Putamen (tissue), 1 donor: Measurements from ENCODE around the gene HYAL3.

Source experiments
- DNase-seq: peaks from one replicate; pipeline ENCODE4 v3.0.0-alpha.2; 2016; ENCODE audit warnings: low spot score

The HYAL3 gene, protein sequence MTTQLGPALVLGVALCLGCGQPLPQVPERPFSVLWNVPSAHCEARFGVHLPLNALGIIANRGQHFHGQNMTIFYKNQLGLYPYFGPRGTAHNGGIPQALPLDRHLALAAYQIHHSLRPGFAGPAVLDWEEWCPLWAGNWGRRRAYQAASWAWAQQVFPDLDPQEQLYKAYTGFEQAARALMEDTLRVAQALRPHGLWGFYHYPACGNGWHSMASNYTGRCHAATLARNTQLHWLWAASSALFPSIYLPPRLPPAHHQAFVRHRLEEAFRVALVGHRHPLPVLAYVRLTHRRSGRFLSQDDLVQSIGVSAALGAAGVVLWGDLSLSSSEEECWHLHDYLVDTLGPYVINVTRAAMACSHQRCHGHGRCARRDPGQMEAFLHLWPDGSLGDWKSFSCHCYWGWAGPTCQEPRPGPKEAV

DNA sequence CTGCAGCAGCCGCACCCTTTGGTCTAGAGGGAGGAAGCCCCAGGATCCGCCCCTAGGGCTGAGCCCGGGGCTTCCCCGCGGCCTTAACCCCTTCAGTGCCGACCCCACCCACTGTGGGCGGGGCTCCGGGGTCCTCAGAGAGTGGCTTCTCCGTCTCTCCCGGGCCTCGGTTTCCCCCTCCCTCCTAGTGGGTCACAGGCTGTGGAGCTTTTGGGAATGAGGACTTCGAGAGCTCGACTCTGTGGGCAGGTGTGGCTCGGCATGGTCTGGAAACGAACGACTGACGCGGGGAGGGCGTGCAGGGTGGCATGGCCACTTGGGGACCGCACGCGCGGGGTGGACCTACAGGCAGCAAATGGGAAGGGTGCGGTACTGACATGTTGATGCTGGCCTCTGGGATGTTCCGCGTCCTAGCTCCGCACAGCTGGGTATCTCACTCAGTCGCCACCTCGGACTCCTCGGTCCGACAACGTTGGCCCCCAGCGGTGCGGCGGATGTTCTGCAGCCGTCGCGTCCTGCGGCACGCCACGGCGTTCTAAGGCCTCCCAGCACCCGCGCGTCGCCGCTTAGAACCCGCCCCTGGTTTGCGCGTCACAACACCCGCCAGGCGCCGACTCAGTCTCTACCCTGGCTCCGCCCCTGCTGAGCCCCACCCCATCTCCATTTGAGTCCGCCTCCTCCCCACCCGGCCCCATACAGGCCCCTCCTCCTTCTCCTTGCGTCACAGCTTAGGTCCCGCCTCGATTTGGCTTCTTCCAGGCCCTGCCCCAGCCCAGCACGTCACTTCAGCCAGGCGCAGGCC, at the start of gene HYAL3, which contains the start of gene NAA80:
Gene HYAL3 (minus strand): TSS at position 570 of the 802 bp plus-strand sequence. CDS start 3,803 bp downstream, outside the sequence.
Gene NAA80 (minus strand): TSS at position 570 of the 802 bp plus-strand sequence. CDS start 1,942 bp downstream, outside the sequence.
- peak; percentile 100 for DNase-seq

DNA sequence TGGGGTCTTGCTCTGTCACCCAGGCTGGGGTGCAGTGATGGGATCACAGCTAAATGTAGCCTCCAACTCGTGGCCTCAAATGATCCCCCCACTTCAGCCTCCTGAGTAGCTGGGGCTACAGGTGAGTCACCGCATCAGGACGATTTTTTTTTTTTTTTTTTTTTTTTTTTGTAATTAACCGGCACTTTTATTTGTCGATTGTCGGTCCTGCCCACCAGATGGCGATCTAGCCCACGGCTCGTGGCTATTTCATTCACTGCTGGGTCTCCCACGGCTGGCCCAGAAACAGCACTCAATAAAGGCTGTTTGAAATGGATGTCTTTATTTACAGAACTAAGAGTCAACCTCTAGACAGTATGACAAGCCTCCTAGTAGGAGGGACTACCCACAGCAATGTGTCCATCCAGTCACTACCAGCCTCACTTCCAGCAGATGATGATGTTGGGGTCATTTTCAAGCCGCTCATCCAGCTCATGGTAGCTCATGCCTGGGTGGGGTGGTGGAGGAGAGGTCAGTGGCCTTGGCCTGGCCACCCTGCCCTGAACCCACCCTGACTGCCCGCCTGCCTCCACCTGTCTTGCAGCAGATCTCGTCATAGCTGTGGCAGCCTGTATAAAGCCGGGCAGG, 48.1 kb upstream of the HYAL3 start:
- no peak for DNase-seq

DNA sequence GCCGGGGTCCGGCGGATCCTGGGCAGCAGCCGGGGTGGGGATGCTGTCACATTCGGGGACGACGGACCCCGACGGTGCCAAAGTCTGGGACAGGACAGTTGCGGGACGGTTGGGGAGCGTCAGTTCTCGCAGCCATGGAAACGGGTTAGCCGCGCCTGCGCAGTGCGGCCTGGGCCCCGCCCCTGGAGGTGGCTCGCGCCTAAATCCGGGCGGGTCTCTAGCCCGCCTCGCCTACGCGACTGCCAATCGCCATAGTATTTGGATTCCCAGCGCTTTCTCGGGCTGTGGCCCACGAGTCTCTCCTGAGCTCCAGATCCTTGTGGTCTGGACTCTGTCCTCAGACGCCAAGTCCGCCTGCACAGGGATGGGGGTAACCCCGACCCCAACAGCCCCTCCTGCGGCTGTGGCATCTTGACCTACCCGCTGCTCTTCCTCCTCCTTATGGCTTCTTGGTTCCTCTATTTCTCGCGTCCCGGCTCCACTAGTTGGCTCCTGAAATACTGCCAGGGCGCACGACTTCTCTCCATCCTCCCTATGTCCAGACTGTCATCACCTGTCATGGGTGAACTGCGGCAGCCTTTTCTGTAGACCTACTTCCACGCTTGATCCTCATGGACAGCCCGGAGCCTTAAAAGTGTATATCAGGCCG, 46.5 kb upstream of the HYAL3 start, which contains the start of gene ZMYND10:
Gene ZMYND10 (minus strand): TSS at position 147 of the 649 bp plus-strand sequence. CDS start 153 bp downstream, outside the sequence.
- no peak for DNase-seq

DNA sequence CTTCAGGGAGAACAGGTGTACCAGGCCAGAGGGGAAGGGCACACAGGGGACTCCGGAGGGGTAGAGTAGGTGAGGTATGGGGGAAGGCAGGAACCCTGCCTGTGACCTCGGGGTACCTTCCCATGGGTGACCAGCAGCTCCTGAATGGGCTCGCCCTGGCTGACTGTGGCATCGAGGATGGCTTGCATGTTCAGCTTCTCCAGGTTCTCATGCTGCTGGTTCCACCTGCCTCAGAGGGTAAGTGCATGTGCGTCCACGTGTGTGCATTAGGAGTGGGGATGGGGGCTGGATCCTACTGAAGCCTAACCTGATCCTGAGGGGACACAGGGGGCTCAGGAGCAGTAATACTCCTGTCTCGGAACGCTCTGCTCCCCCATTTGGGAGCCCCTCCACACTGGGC, 45.8 kb upstream of the HYAL3 start:
- no peak for DNase-seq

DNA sequence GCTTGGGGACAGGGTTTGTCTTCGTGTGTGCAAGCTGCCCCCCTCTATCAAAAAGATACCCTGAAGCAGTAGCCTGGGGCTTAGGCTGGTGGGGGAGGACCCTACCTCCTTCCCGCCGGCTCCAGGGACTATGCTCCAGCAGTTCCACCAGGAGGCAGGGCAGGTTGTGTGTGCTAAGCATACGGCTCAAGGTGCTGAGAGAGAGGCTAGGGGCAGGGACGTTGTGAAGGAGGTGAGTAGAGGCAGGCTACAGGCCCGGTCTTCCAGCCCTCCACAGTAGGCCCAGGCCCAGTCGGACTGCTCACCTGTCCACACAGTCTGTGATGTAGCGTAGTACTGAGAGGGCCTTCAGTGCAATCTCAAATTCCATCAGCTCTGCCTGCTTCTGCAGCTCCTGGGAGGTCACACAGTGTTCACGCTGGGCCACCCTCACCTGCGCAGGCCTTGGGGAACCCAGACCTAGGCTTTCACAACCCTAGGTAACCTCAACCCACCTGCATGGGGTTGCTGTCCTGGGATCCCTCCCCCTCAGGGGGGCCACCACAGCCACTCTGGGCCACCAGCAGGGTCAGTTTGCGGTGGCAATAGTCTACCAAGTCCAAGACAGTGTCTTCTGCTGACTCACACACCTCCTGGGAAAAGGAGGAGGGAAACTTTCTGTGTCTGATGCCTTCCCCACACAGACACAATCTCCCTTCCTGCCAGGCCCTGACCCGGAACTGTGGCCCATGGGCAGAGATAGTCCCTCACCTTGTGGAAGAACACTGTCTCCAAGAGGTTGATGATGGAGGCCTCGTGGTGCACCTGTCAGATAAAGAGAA, 43.8 kb upstream of the HYAL3 start:
- no peak for DNase-seq

DNA sequence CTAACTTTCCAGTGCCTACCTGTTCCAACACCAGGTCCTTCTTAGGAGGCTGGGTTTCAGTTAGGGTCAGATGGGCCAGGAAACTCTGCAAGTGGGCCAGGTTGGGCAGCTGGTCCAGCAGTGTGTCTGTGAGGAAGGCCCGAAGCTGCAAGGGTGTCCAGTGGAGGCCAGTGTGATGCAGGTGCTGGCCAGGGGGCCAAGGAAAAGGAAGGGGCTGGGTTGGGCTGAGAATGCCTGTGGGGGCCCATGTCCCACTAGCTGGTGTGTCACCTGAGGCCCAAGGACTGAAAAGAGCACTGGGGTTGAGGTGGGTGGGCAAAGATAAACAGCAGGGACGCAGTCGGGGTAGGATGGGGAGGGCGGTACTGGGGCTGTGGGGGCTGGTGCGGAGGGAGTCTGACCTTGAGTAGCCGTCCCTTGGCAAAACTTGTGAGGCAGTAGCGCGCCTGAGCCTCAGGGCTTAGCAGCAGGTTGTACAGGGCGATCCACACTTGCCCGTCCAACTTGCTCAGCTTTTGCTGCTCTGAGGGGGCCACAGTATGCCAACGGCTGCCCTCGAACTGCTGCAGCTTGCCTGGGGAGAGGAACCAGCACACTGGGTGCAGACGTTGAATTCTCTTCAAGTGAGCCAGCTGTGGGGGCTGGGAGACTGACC, 42.9 kb upstream of the HYAL3 start:
- no peak for DNase-seq

DNA sequence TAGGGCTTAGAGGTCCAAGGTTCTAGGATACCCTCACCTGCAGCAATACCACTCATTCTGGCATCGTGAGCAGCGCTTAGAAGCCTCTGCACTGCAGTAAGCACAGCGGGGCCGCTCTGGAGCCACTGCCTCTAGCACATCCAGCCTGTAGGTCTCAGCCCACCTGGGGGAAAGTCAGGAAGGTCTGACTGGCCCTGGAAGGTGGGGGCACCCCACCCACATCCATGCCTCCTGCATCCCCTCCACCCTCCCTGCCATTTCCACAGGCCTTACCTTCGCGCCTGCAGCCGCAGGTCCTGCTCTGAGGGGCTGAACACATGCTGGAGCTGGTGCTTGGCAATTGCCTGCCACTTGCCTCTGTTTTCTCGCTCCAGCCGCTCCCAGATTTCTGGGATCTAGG, 42.3 kb upstream of the HYAL3 start:
- no peak for DNase-seq

DNA sequence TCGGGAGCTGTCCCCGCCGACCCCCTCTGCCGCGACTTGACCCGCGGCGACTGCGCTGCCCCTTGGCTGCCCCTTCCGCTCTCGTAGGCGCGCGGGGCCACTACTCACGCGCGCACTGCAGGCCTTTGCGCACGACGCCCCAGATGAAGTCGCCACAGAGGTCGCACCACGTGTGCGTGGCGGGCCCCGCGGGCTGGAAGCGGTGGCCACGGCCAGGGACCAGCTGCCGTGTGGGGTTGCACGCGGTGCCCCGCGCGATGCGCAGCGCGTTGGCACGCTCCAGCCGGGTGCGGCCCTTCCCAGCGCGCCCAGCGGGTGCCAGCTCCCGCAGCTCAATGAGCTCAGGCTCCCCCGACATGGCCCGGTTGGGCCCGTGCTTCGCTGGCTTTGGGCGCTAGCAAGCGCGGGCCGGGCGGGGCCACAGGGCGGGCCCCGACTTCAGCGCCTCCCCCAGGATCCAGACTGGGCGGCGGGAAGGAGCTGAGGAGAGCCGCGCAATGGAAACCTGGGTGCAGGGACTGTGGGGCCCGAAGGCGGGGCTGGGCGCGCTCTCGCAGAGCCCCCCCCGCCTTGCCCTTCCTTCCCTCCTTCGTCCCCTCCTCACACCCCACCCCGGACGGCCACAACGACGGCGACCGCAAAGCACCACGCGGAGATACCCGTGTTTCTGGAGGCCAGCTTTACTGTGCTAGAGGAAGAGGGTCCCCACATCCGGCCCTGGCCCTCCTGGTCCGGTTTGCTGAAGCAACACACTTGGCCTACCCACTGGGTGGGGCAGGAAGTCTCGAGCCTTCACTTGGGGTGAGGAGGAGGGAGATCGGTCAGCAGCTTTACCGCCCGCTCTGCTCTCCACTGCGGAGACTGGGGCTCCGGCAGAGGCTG, 41.5 kb upstream of the HYAL3 start, which contains the start of gene RASSF1:
Gene RASSF1 (minus strand): TSS at position 389 of the 882 bp plus-strand sequence. CDS start 31 bp downstream, at position 358.
- DNase-seq = no peak

DNA sequence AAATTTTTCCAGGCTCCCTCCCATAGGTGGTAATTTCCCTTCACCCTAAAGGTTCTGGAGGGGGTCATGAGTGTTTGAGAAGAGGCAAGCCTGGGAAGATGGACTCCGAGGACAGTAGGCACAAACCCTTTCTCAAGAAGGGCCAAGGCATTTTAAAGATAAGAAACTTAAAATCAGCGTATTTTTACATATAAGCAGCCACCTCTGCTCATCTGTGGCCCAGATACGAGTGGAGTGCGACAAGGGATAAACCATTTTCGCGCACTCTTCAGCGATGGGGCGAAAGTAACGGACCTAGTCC, 40.9 kb upstream of the HYAL3 start:
- DNase-seq = no peak

DNA sequence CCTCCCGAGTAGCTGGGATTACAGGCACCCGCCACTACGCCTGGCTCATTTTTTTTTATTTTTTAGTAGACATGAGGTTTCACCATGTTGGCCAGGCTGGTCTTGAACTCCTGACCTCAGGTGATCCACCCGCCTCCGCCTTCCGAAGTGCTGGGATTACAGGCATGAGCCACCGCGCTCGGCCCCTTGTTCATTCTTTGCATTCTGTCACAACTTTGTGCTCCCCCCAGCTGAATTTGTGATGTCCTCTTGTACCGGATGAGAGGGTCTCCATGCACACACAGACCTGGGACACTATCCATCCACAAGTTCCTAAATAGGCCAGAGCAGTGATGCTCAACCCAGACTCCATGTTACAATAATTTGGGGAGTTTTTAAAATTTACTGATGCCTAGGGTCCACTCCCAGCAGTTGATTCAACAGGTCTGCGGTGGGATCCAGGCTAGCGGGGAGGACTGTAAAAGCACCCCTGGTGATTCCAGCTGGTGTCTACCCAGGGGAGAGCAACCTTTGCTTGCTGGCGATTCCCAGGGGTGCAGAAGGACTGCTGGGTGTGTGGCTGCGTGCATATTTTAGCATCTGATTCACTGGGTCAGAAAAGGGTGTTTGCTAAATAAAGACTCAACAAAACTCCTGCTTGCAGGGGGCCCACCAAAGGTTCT, 40.4 kb upstream of the HYAL3 start:
- no peak for DNase-seq

DNA sequence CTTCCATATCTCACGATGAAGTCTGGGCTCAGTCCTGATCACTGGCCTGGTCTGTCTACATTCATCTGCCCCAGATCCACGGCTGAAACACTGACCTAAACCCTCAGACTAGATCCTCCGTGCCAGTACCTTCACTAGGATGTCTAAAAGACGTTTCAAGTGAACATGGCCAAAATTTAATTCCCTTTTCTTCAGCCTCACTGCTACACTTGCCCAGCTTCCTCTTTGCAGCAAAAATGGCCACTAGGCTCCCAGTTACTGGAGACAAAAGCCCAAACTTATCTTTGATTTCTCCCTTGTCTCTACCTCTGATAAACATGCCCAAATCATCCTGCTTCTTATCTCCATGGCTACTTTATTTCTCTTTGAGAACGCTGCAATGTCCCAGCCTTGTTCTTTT, 39.8 kb upstream of the HYAL3 start:
- DNase-seq = no peak

DNA sequence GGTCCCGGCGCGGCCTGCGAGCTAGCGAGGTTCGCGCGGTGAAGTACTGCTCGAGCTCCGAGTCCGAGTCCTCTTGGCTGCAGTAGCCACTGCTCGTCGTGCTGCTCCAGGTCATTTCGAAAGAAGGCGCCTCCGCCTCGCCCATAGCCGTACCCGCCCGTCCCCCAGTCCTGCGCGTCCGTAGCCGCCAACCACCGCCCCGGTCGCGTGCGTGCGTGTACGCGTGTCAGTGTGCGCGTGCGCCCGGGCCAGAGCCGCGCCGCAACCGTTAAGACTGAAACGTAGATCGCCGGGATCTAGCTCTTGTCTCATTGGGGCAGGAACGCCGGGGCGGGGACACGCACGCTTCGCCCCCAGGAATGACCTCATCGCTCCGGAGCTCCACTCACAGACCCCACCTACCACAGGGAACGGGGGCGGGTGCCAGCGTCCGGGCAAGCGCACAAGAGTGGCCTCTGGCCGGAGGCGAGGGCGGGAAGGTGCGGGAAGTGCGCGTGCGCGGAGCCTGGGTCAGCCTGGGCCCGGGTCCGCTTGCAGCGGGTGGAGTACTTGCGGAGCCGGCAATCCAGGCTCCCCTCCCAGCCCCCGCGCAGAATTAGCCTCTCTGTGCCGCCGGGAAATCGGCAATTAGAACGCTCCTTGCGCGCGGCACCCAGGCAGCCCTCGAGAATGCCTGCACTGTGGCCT, 38.1 kb upstream of the HYAL3 start:
- peak; percentile 98 for DNase-seq

DNA sequence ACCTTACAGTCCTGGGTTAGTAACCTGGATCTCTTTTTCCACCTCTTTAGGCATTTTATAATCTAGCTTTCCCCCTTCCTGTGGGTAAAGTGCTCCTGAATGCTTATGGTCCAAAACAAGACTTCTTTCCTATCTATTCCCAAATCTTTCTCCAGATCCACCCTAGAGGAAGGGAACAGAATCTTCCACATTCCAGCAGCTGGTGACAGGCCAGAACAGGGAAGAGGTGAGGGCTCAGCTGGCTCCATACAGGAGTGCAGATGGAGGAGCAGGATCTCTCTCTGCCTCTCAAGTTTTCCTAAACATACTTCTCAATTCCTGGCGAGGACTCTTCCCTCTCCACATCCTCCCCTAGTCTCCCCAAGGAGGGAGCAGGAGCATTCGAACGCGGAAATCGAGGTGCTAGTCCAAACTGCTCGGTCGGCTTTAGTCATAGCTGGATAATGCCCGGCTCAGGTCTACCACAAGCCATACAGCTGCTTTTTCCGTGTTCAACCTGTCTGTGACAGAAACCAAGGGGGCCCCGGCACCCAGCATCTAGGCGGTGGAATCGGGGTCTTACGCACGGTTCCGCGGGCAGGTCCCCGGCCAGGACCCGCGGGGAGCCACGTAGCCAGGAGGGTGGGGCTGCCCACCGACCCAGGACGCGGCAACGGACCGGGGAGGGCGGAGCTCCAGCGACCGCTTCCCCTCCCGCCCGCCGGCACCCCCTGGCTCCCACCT, 37.4 kb upstream of the HYAL3 start:
- DNase-seq = no peak

DNA sequence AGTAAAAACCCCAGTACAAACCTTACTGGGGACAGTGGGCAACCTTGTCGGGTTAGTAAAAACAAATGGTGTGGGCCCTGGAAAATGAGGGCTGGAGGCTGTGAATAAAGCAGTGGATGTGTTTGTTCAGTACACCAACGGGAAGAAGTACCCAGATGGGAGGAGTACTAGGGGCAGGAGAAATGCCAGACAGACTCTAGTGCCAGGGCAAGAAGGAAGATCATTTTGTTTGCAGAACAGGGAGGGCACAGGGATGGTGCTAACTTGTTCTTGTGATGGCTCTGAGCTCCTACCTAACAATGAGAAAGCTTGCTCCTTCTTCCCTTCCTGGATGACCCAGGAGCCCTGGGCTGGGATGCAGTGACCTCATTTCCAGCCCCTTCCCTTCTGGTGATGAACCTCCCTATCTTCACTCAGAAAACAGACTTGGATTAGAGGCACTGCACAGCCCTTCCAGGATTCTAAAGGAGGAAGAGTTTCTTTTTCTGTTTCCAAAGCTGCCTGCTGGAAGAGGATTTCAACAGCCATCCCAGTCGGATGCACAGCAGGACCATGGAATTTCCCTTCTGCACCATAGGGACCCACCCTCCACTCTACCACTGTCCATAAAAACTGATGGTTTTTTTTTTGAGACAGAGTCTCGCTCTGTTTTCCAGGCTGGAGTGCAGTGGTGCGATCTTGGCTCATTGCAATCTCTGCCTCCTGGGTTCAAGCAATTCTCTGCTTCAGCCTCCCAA, 35.3 kb upstream of the HYAL3 start:
- DNase-seq = no peak

DNA sequence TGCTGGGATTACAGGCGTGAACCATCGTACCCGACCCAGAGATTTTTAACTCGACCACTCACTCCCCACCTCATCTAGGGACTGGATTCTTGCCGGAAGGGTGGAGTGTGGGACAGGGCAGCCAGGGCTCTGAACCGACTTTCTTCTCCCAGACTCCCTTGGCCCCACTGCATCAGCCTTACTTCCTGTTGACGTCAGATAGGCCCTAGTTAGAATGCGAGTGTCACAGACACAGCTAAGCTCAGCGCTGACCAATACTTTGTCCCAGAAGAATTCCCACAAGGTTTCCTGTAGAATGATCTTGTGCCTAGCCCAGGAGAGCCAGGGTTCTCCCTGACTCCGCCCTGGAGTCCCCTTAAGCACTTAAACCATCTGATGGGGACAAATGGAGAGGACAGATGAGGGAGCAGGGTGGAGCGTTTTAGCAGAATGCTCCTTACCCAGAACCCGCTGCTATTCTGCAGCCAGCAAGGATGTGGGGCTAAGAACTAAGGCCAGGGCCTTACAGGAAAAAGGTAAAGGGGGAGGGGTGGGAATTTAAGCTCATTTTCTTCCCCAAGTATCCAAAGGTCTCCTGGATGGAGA, 34.6 kb upstream of the HYAL3 start:
- no peak for DNase-seq

DNA sequence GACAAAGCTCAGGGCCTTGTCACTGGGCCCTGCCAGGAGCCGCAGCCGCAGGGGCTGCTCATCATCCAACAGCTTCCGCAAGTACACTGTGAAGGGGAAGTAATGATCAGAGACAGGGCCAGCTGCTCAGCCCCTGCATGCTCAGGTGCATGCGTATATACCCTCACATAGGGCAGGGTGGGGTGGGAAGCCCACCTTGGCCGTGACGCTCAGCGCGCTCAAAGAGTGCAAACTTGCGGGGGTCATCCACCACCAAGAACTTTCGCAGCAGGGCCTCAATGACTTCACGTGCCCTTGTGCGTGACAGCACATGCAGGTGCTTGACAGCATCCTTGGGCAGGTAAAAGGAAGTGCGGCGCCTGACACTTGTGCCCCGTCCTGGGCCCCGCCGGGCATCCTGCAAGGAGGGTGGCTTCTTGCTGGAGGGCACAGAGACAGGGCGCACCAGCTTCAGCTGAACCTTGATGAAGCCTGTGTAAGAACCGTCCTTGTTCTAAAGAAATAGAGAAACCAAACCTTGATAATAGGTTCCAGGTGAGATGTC, 32.2 kb upstream of the HYAL3 start:
- DNase-seq = no peak
